Activated T-cell treated with anti-CD3 and anti-CD28 coated beads for 4 hours (primary cell): ENCODE measurements around the gene COL4A3.

ENCODE experiments used
- DNase-seq: peaks from one replicate; pipeline ENCODE4 v3.0.0-alpha.2; 2020

COL4A3 gene

DNA sequence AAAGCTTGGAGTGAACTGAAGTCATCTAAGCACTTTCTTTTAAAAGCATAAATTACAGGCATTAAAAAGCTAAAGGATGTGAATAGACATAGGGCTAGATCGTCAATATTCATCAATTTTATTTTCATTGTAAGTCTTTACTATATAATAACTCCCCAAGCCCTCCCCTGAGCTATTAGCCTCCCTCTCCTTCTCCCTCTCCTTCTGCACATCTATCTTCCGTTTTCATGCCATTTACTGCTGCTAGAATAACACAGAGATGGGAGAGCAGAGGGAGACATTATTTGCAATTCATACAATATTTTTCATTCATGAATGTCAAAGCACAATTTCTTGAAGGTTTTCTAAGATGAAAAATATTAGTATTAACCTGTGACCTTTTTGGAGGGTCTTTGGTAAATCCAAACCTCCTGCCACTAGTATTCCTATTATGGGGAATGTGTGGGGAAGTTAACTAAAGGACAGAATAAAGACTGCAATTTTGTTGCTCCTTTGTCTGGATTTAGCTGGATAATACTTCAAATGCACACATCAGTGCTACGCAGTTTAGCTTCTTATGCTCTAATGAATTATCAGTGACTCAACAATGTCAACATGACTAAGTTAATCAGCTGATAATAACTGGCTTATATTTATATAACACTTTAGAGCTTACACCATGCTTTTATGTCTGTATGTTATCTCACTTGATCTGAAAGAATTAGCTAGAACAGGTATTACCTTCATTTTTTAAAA is 132.4 kb downstream of the COL4A3 start:
- no peak for DNase-seq

DNA sequence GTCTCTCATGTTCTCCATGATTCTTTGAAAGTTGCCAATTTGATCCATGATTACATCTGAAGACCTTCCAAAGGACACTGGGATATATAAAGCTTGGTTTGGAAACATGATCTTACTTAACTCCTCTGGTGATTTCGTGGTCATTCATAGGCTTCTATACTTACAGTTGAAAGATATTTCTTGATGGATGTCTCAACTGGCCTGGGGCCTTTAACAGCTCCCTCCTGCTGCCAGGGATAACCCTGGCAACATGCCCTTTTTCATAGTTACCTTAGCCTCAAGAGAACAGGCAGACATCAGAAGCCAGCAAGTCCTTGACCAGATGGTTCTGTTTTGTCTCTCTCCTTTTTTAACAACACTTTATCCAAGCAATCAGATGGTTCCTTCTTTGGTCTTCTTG is 137.1 kb downstream of the COL4A3 start:
- DNase-seq, result no peak

DNA sequence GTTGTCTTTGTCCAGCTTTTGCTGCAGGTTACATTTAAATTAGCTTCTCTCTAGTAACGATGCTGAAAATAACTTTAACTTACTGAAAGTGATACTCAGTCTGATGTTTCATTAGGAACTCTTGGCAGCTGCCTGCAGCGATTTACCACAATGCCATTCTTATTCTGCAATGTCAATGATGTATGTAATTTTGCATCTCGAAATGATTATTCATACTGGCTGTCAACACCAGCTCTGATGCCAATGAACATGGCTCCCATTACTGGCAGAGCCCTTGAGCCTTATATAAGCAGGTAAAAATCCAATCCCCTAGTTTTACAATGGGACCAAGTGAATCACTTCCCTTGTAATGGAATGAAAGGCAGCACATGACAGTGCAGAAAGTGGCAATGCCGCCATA is 144.4 kb downstream of the COL4A3 start:
- no peak for DNase-seq

DNA sequence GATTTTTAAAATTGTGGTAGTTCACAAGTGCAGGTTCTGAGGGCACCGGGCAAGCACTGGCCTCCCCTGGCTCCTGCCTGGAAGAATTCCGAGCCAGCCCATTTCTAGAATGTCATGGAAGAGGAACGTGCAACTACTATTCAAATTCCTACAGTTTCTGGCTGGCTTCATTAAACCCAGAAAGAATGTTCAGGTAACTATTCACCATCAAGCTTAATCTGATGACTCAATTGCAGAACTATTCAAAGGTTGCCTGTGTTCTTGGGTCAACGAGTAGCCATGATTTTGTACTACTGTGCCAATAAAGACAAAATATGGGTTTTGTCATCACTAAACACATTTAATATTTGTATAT is 146.3 kb downstream of the COL4A3 start:
- no peak for DNase-seq

DNA sequence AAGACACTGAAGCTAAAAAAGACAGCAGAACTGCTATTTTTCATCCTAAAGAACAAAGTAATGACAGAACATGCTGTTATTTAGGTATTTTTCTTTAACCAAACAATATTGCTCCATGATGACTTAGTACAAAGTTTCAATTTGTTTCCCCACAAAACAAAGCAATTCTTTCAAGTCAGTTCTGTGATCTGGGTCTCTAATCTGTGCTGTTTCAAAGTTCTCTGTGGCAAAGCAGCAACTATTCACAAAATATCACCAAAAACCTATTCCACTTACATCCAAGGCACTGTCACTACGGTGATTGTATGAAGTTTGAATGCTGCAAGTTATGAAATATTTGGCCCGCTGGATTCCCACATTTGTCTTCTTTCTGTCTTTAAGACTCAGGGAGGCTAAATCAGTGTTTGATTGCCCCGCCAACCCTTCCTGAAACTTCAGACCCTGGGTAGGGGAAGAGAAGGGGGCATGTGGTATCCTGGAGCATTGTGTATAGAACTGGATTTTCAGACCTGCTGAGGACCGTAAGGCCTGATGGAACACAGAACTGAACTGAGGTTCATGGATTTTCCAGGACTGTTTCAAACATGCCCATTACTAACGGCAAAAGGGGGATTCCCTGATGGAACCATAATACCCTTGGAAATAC is 147.6 kb downstream of the COL4A3 start:
- DNase-seq, result no peak

- no peak for DNase-seq
Measured at GRCh38 chr2:227312579-227312978, 148.2 kb downstream of the COL4A3 start.

- DNase-seq, result no peak
Measured at GRCh38 chr2:227313310-227313709, 148.9 kb downstream of the COL4A3 start.

GRCh38 chr2:227317834-227318233 is 153.4 kb downstream of the COL4A3 start:
- DNase-seq, result no peak

GRCh38 chr2:227320305-227321094 is 156.1 kb downstream of the COL4A3 start:
- DNase-seq, result no peak

GRCh38 chr2:227322530-227323205 is 158.2 kb downstream of the COL4A3 start:
- DNase-seq, result no peak

DNA sequence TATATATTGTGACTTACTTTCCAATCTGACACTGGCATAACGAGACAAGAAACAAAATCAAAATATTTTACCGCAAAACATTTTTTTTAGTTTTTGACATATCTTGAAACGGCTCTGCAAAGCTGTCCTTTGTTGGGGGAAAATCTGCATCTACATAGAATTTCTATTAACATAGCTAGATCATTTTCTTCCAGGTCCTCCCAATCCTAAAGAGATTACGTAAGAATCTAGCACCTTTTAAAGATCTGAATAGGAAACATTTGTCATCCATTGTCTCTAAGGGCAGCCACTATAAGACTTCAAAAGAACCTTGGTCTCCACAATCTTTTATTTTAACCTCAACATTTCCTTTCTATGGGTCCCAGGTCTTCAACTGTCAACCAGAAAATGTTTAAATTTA is 159.4 kb downstream of the COL4A3 start:
- DNase-seq, result no peak

DNA sequence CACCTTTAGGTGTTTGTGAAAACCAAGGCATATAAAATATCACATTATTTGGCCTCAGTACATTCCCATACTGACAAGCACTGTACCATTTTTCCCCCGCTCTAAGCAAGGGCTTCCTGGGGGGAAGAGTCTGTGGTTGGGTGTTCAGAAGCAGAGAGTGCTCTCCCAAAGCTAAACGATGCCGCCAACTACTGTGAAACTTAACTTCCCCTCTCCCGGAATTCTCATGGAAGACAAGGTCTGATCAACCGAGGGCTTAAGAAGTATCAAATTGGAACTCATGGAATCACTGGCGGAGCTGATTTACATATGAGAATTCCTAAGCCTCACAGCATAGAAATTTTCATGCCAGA is 160.2 kb downstream of the COL4A3 start:
- DNase-seq, result no peak

DNA sequence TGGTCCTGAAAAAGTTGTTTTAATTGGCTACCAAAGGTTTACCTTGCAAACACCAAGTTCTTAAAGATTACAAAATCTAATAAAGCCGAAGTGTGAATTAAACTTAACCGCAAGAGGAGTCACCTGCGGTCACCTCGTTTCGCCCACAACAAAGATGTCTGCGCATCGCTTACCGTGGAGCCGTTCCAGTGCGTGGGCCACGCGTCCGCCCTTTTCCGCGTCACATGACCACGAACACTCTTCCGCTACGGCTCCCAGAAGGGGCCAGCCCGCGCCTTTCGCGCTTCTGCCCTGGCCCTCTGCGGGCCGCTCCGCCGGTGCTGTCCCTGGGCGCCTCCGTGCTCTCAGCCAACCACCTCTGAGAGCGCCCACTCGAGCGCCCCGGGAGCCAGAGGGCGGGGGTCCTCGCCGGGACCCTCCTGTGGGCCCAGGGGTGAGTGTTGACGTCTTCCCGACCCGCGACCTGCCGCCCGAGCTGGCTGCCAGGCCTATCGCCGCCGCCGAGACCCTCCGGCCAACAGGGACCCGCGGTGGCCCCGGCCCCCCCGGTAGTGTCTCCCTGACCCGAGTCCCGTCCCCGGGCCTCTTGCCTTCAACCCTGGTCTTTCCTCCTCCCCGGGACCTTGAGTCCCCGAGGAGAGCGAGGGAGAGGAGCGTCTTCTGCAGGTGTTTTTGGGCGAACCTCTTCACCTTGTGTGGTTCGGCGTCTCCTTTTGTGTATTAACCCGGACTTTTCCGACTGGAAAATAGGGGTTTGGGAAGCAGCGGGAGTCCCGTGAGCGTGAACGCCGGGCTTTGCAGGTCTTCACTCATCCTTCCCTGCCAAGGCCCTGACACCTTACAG is 160.8 kb downstream of the COL4A3 start, which contains the start of gene MFF:
TSS of gene MFF (plus strand) at position 257 of the 844 bp plus-strand sequence. CDS start 5,415 bp downstream, outside the sequence.
- DNase-seq, result peak; percentile 90

DNA sequence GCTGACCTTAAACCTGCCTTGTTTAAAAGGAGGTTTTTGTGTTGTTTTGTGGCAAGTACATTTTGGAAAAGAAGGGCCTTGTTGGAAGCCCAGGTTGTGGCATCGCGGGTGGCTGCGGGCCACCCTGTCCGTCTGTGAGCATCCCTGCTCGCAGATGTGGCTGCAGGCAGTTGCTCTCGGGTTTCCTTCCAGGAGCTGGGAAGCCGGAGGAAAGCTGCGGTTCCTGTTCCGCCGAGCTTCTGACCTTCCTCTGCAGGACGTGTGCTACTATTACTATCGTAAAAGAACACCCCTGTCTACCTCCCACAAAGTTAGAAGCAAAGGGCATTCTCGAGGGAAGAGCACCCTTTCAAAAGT is 161.4 kb downstream of the COL4A3 start:
- no peak for DNase-seq

DNA sequence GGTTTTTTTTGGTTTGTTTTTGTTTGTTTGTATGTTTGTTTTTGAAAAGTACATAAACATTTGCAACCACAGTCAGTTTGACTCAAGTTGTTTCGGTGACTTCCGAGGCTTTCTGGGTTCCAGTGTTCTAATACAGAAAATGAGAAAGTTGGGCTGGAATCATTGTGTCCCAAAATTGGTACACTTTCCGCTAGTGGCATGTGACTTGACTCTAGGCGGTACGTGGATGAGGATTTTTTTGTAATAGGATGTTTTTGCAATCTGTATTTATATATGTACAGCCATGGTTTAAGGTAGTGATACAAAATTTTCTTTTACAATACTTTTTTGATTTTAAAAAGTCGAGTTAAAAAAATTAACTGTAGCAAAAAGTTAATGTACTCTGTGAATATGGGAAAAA is 162.4 kb downstream of the COL4A3 start:
- DNase-seq, result no peak

DNA sequence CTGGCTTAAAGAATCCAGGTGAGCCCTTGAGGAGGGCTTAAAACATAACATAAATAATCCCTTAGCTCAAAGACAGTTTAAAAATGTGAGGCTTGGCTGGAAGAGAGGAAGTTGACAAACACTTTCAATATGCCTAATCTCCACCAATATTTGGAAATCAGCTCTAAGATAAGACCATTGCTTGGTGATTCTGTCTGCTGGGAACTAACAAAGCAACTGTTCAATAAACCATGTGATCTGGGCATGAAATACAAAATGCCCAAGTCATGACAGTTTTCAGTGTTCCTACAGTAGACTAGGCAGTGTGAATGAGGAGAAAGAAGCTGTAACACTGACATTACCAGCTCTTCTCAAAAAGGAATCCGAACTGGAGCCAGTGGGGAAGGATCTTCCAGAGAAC is 171.3 kb downstream of the COL4A3 start:
- no peak for DNase-seq

- DNase-seq, result no peak
Measured at GRCh38 chr2:227337442-227337841, 173.0 kb downstream of the COL4A3 start.

DNA sequence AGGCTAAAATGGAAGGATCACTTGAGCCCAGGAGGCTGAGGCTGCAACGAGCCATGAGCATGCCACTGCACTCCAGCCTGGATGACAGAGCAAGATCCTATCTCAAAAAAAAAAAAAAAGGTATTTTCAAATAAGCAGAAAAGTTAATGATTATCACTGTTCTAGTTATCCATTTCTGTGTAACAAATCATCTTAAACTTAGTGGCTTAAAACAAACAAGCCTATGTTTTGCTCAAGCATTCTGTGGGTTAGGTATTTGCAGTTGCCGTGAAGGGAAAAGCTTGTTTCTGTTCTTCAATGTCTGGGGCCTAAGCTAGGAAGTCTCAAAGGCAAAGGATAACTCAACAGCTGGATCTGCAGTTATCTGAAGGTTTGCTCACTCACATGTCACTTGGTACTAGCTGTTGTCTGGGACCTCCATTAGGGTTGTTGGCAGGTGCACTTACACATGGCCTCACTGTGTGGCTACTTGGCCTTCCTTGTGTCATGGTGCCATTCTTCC is 174.7 kb downstream of the COL4A3 start:
- no peak for DNase-seq

GRCh38 chr2:227340106-227340505 is 175.7 kb downstream of the COL4A3 start:
- no peak for DNase-seq

GRCh38 chr2:227341553-227341952 is 177.1 kb downstream of the COL4A3 start:
- no peak for DNase-seq

GRCh38 chr2:227344231-227344630 is 179.8 kb downstream of the COL4A3 start:
- no peak for DNase-seq

DNA sequence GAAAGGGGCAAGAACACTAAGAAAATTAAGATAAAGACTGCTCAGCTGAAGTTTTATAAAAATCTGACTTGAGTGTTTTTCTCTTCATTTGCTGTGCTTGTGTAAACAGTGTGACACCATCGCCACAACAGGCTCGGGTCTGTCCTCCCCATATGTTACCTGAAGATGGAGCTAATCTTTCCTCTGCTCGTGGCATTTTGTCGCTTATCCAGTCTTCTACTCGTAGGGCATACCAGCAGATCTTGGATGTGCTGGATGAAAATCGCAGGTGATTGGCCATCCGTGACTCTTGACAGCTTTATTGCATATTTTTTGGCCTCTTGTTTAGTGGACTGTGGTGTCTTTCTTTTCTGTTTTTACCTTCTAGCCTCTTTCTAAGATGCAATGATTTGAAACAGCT is 182.7 kb downstream of the COL4A3 start:
- DNase-seq, result no peak
